PFSK-1 (cell line): ENCODE measurements around the gene RCOR2.

Experiments
- POLR2AphosphoS5 ChIP-seq: IDR thresholded peaks from 2 replicates; pipeline ENCODE4 v1.6.1; 2012; ENCODE audit warnings: low read depth, mild to moderate bottlenecking, control low read depth, low read length, moderate library complexity
- SIN3A ChIP-seq: IDR thresholded peaks from 2 replicates; pipeline ENCODE4 v1.6.1; 2012; ENCODE audit warnings: mild to moderate bottlenecking, low read length, moderate library complexity, borderline replicate concordance; ENCODE audit not compliant: insufficient read depth
- TAF1 ChIP-seq: IDR thresholded peaks from 2 replicates; pipeline ENCODE4 v1.6.1; 2012; ENCODE audit warnings: low read length, control low read depth, borderline replicate concordance; ENCODE audit not compliant: insufficient read depth
- TF ChIP-seq, protein P1 (sequence below), 2 experiments: IDR thresholded peaks; 2 replicates each; pipeline versions ENCODE4 v1.6.1 to v1.8.0; 2011 to 2012; ENCODE audit warnings: low read depth in 2 of 2, low read length in 2 of 2, control low read depth in 1 of 2, inconsistent platforms in 1 of 2, mild to moderate bottlenecking in 1 of 2, moderate library complexity in 1 of 2; ENCODE audit not compliant: insufficient read depth in 1 of 2

DNA sequence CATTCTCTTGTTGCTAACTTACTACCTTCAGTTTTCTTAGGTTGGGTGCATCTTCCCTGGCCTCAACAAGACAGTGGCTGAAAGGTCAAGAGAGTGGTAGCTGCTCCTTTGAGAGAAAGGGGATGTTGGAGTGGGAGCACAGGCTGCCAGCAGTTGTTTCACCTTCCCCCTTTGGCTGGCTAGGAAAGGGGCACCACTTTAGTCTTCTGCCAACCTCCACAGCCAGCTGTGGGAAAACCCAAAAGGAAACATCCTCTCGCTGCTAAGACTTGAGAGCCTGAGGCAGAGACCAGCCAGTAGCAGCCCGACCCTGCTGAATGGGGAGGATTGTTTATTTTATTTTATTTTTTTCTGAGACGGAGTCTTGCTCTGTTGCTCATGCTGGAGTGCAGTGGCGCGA is 43.7 kb downstream of the RCOR2 start:
- no peak for TF ChIP-seq POLR2AphosphoS5
- TF ChIP-seq, protein P1, sequence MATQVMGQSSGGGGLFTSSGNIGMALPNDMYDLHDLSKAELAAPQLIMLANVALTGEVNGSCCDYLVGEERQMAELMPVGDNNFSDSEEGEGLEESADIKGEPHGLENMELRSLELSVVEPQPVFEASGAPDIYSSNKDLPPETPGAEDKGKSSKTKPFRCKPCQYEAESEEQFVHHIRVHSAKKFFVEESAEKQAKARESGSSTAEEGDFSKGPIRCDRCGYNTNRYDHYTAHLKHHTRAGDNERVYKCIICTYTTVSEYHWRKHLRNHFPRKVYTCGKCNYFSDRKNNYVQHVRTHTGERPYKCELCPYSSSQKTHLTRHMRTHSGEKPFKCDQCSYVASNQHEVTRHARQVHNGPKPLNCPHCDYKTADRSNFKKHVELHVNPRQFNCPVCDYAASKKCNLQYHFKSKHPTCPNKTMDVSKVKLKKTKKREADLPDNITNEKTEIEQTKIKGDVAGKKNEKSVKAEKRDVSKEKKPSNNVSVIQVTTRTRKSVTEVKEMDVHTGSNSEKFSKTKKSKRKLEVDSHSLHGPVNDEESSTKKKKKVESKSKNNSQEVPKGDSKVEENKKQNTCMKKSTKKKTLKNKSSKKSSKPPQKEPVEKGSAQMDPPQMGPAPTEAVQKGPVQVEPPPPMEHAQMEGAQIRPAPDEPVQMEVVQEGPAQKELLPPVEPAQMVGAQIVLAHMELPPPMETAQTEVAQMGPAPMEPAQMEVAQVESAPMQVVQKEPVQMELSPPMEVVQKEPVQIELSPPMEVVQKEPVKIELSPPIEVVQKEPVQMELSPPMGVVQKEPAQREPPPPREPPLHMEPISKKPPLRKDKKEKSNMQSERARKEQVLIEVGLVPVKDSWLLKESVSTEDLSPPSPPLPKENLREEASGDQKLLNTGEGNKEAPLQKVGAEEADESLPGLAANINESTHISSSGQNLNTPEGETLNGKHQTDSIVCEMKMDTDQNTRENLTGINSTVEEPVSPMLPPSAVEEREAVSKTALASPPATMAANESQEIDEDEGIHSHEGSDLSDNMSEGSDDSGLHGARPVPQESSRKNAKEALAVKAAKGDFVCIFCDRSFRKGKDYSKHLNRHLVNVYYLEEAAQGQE (IDR thresholded peaks at IDR 0.05; ENCODE audit: insufficient read depth in 1 of 2, low read depth in 2 of 2, low read length in 2 of 2), result no peak
- TF ChIP-seq SIN3A, result no peak
- no peak for TF ChIP-seq TAF1
